Fibroblast of mammary gland (primary cell): ENCODE results near the gene TMEM132A.

Experiments used
- DNase-seq: peaks from one replicate; pipeline ENCODE4 v3.0.0-alpha.2; 2010; ENCODE audit warnings: low read depth
- H3K4me3 ChIP-seq: 2 replicates; pipeline ENCODE4 v1.5.1; 2011; ENCODE audit warnings: low read depth, mild to moderate bottlenecking, low read length, moderate library complexity; ENCODE audit not compliant: control insufficient read depth
- TF ChIP-seq, protein P1 (sequence below): conservative IDR thresholded peaks from 2 replicates; pipeline ENCODE4 v1.5.1; 2011; ENCODE audit warnings: low read depth, low read length, inconsistent platforms; ENCODE audit not compliant: control insufficient read depth, insufficient read depth

TMEM132A gene

DNA sequence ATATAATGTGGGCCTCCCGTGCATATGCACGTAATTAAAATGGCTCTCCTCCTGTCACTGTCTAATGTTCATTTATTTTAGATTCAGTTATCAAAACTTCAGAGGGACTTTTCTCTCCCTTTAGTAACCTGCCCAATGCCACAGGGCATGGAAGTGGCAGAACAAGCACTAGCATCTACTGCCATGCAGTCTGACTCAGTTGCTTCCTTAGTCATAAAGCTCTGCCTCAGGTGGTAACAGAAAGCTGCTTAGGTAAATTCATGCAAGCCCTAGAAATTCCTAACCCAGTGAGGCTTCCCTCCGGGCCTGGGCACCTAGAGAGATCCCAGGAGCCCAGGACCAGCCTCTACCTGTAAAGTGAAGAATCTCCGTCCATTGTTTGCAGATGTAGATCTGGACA lies 26.8 kb upstream of the TMEM132A start:
- TF ChIP-seq, protein P1, sequence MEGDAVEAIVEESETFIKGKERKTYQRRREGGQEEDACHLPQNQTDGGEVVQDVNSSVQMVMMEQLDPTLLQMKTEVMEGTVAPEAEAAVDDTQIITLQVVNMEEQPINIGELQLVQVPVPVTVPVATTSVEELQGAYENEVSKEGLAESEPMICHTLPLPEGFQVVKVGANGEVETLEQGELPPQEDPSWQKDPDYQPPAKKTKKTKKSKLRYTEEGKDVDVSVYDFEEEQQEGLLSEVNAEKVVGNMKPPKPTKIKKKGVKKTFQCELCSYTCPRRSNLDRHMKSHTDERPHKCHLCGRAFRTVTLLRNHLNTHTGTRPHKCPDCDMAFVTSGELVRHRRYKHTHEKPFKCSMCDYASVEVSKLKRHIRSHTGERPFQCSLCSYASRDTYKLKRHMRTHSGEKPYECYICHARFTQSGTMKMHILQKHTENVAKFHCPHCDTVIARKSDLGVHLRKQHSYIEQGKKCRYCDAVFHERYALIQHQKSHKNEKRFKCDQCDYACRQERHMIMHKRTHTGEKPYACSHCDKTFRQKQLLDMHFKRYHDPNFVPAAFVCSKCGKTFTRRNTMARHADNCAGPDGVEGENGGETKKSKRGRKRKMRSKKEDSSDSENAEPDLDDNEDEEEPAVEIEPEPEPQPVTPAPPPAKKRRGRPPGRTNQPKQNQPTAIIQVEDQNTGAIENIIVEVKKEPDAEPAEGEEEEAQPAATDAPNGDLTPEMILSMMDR = no peak
- H3K4me3 ChIP-seq = no peak overlapping the region
- no peak for DNase-seq

DNA sequence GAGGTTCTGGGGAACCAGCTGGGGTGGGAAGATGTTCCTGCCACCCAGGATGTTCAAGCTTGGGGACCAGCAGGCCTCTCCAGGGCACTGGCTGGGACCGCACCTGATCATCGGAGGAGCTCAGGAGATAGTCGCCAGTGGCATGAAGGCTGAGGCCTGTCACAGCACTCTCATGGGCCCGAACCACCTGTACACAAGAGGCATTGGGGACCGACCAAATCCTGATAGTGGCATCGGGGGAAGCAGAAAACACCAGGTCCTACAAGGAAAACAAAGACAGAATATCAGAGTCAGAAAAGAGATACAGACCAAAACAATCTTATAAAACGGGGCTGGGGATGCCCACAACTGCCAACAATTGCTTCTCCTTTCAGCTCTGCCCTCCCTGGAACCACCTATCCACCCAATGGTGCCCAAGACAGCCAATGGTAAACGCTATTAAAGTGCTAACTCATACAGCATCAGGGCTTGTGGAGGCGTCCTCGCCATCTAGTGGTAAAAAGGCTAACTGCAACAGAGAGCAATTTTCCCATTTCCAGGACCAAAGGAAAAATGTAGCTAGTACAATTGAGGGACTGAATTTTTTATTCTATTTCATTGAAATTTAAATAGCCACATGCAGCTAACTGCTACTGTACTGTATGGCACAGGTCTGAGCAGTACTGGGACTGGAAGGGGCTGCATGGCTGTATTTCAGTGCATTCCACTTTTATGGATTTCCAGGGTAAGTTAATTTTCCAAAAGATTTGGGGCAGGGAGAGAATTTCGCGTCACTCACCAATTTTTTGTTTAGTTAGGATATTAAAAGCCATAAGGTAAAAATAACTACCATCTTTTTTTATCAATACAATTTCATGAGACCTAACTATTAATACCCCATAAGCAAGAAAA lies 25.0 kb upstream of the TMEM132A start:
- peak; percentile 68 for DNase-seq
- H3K4me3 ChIP-seq = no peak overlapping the region
- TF ChIP-seq, protein P1 = peak; percentile 99

DNA sequence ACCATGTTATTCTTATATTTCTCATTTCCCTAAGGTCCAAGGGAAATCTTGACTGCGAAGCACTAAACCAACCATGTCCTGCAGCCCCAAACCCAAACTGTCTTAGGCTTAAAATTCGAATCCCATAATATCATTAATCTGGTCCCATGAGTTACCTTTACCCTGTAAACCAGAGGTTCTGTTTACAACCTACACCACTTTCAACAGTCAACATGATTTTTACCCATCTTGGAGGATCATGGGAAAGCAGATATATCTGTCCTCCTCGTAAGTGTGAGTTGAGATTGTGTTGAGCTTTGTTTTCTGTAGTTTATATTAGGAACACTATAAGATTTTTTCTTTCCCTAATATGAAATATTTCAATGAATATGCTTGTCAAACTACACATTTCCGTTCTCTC lies 24.3 kb upstream of the TMEM132A start:
- DNase-seq = no peak
- TF ChIP-seq, protein P1 = no peak
- no peak overlapping the region for H3K4me3 ChIP-seq

DNA sequence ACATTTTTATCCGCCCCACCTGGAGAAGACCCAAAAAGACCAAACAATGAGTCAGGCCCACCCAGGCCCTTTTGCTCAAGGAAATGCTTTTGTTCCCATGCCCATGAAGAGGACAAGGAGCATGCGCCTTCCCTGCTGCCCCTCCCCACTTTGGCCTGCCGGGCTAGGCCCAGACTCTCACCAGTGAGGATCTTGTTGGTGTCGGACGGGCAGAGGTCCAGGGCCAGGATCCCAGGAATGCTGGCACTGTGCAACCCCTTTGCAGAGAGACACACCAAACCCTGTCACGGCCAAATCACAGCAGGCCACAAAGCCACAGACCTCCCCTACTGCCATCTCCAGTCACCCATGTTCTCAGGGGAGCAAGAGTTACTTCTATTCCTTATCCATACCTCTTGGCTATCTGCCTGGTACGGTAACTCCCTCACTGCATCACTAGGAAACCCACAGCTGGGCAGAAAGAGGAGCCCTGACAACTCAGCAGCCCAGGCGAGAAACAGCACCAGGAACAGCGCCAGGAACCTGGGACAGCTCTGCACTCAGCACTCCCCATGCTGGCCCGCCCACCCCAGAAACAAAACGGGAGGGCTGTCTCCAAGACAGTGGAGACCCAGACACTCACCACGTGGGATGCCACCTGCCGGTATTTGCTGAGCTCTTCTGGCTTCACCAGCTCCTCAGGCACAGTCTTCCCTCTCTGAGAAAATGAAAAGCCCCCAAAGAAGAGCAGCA lies 23.4 kb upstream of the TMEM132A start:
- TF ChIP-seq, protein P1 = no peak
- no peak overlapping the region for H3K4me3 ChIP-seq
- DNase-seq = no peak

DNA sequence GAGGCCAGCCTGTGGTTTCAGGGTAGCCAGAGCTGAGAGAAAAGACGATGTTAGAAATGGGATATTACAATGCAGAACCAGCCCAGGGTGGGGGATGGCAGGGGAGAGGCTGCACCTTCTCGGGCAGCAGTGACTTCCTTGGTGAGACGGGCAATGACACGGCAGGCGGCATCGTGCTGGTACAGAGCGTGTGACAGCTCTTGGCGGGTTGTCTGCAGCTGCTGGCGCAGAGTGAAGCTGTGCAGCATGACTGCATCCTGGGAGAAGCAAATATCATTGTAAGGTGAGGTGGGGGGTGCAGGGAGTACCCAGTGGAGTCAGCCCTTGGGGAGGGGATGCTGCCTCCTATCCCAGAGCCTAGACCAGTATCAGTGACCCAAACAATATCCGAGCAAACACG lies 21.6 kb upstream of the TMEM132A start:
- TF ChIP-seq, protein P1 = no peak
- H3K4me3 ChIP-seq = no peak overlapping the region
- no peak for DNase-seq

DNA sequence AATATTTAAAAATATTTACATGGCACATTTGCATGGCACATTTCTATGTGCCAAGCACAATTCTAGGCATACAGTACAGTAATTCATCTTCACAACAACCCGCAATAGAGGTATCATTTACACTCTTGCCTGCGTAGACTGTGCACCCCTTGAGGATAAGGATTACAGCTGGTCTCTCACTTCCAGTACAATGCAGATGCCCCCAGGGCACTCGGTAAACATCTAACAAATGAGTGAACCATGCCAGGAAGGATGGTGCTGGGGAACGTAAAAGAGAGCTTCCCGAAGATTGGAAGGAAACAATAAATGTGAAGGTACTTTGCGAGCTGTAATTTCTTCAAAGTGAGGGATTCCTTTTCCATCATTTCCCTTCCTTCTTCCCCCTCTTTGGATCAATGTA lies 19.2 kb upstream of the TMEM132A start:
- TF ChIP-seq, protein P1 = no peak
- peak overlapping the region; percentile 75 for H3K4me3 ChIP-seq
- DNase-seq = no peak
